PFSK-1 (cell line): Measurements from ENCODE around the gene TMEM147.

Experiments used
- POLR2AphosphoS5 ChIP-seq: IDR thresholded peaks from 2 replicates; pipeline ENCODE4 v1.6.1; 2012; ENCODE audit warnings: low read depth, mild to moderate bottlenecking, control low read depth, low read length, moderate library complexity
- SIN3A ChIP-seq: IDR thresholded peaks from 2 replicates; pipeline ENCODE4 v1.6.1; 2012; ENCODE audit warnings: mild to moderate bottlenecking, low read length, moderate library complexity, borderline replicate concordance; ENCODE audit not compliant: insufficient read depth

GRCh38 chr19:35561436-35561835 lies 16.0 kb downstream of the TMEM147 start:
- TF ChIP-seq POLR2AphosphoS5: no peak
- no peak for TF ChIP-seq SIN3A
